OCI-LY7 (cell line): ENCODE measurements around the gene G6PC3. TPM values are rescaled to one million over a fixed set of nuclear protein-coding genes. Genes with fewer than 3 reads are reported as not detected.
"Not testable (repeated sequence)": the region's sequence is repeated elsewhere in the genome, so short reads cannot be mapped to it uniquely, and the experiment has no call there.

Source experiments
- BruUV-seq: library from RNA; stranded (reverse); fragments of 400-500 nt; replicated peaks from 2 replicates; lab custom pipeline; 2021; lab: Mats Ljungman, UMichigan
- CTCF ChIA-PET: fragments of 300-600 bp; sonication (Branson Sonifier 250); formaldehyde crosslinking; loops from one replicate; lab custom pipeline; 2022; ENCODE audit warnings: antibody characterized with exemption; ENCODE audit not compliant: unreplicated experiment; lab: Charles Lee
- POLR2A ChIA-PET: fragments of 300-600 bp; sonication (Branson Sonifier 250); formaldehyde crosslinking; loops from one replicate; lab custom pipeline; 2022; ENCODE audit warnings: antibody characterized with exemption; lab: Charles Lee
- DNase-seq: peaks from one replicate; pipeline ENCODE4 v3.0.0-alpha.2; 2015; ENCODE audit warnings: low spot score
- H2AFZ ChIP-seq: fragments of 200-600 bp; sonication (generic), shearing (Covaris generic); 2 replicates; pipeline ENCODE4 v1.6.1; 2014; ENCODE audit warnings: mild to moderate bottlenecking, antibody characterized with exemption, low read length, moderate library complexity
- H3K27ac ChIP-seq: fragments of 200-600 bp; sonication (generic); 2 replicates; pipeline ENCODE4 v1.5.1; 2014; ENCODE audit warnings: mixed run types, low read depth, mild to moderate bottlenecking, moderate library complexity, low read length, inconsistent platforms; ENCODE audit not compliant: poor library complexity, severe bottlenecking
- H3K36me3 ChIP-seq: fragments of 200-600 bp; sonication (generic); 2 replicates; pipeline ENCODE4 v1.6.1; 2014; ENCODE audit warnings: mild to moderate bottlenecking, antibody characterized with exemption, low read length, moderate library complexity, mixed read lengths; ENCODE audit not compliant: insufficient read depth
- H3K4me1 ChIP-seq: fragments of 200-600 bp; sonication (generic); 2 replicates; pipeline ENCODE4 v1.5.1; 2014; ENCODE audit warnings: mild to moderate bottlenecking, low read length; ENCODE audit not compliant: insufficient read depth, poor library complexity, severe bottlenecking
- H3K4me2 ChIP-seq: fragments of 200-600 bp; sonication (generic); 2 replicates; pipeline ENCODE4 v1.6.1; 2014; ENCODE audit warnings: mild to moderate bottlenecking, low read length
- H3K4me3 ChIP-seq: fragments of 200-600 bp; sonication (generic); 2 replicates; pipeline ENCODE4 v1.5.1; 2014; ENCODE audit warnings: mild to moderate bottlenecking, low read depth, low read length; ENCODE audit not compliant: poor library complexity, severe bottlenecking
- H3K79me2 ChIP-seq: fragments of 200-600 bp; sonication (generic); 2 replicates; pipeline ENCODE4 v1.6.1; 2016; ENCODE audit warnings: low read depth, mild to moderate bottlenecking, low read length, moderate library complexity, mixed read lengths; ENCODE audit not compliant: insufficient read depth
- H3K9me2 ChIP-seq: fragments of 200-600 bp; sonication (generic); 2 replicates; pipeline ENCODE4 v1.6.1; 2016; ENCODE audit warnings: mild to moderate bottlenecking, low read length, mixed read lengths; ENCODE audit not compliant: insufficient read depth
- H3K9me3 ChIP-seq: fragments of 200-600 bp; sonication (generic); 2 replicates; pipeline ENCODE4 v1.6.1; 2014; ENCODE audit warnings: mild to moderate bottlenecking, mixed run types, low read length, mixed read lengths
- H4K20me1 ChIP-seq: fragments of 200-600 bp; sonication (generic); 2 replicates; pipeline ENCODE4 v1.6.1; 2014; ENCODE audit warnings: mild to moderate bottlenecking, antibody characterized with exemption, low read length, moderate library complexity, mixed read lengths; ENCODE audit not compliant: insufficient read depth
- CTCF ChIP-seq: fragments of 200-600 bp; sonication (generic); conservative IDR thresholded peaks from 2 replicates; pipeline ENCODE4 v1.5.1; 2014; ENCODE audit warnings: mild to moderate bottlenecking, antibody characterized with exemption, low read length, moderate library complexity, mixed read lengths
- EZH2phosphoT487 ChIP-seq: fragments of 200-600 bp; sonication (generic); IDR thresholded peaks from 2 replicates; pipeline ENCODE4 v1.6.1; 2018; ENCODE audit warnings: low read depth, borderline replicate concordance, mild to moderate bottlenecking, mixed run types, antibody characterized with exemption, low read length, moderate library complexity, mixed read lengths
- intact Hi-C: fragments of 100-400 bp; cut with micrococcal nuclease; formaldehyde crosslinking; loops from one replicate; pipeline ENCODE4 v1.10.0; 2022; ENCODE audit not compliant: unreplicated experiment
- total RNA-seq, 2 experiments: library from RNA; depleted of rRNA in 1 of 2; stranded (reverse); fragments of >200 nt in 1 of 2; shearing (Covaris generic) in 1 of 2; gene quantifications; 2 replicates each; pipeline ENCODE4 v1.2.3, GENCODE V29; 2014 to 2022

G6PC3 gene
- total RNA-seq, 2 experiments from 2014 or later: 20.6 to 46.1 TPM

GRCh38 chr17:44043272-44043696, 27.3 kb upstream of the G6PC3 start:
- Histone ChIP-seq H4K20me1 (0 out of 2 replicates have a peak, but pooled peaks cover 11% of the 10 kb centered on the region), H3K4me1 (no peaks in the 10 kb centered on the region), H2AFZ (no peak overlapping the region), H3K36me3 (peaks cover 79% of the 10 kb centered on the region), H3K27ac (no peak overlapping the region), H3K79me2 (peaks cover 44% of the 10 kb centered on the region), H3K4me2 (no peak overlapping the region), H3K9me3 (no peaks in the 10 kb centered on the region), H3K4me3 (no peak overlapping the region), H3K9me2 (no peaks in the 10 kb centered on the region)
- POLR2A ChIA-PET: interaction anchor here (0.7 kb wide), 1 partner anchor 1146 kb away, joined by 4 read pairs; no protein-coding TSS in a partner anchor
- intact Hi-C loops: no loop called here
- BruUV-seq: no TSS peak
- no peak for DNase-seq
- TF ChIP-seq EZH2phosphoT487 (no peak), CTCF (no peak)
- CTCF ChIA-PET: interaction anchor here (0.5 kb wide), 1 partner anchor 577 kb away, joined by 4 read pairs; no protein-coding TSS in a partner anchor

GRCh38 chr17:44044071-44044470, 26.5 kb upstream of the G6PC3 start:
- Histone ChIP-seq H3K4me1 (no peaks in the 10 kb centered on the region), H3K4me3 (no peak overlapping the region), H3K9me2 (no peaks in the 10 kb centered on the region), H3K36me3 (peaks cover 79% of the 10 kb centered on the region), H3K4me2 (no peak overlapping the region), H3K27ac (no peak overlapping the region), H2AFZ (no peak overlapping the region), H4K20me1 (0 out of 2 replicates have a peak, but pooled peaks cover 11% of the 10 kb centered on the region), H3K79me2 (peaks cover 52% of the 10 kb centered on the region), H3K9me3 (no peaks in the 10 kb centered on the region)
- POLR2A ChIA-PET: interaction anchor here (0.7 kb wide), 1 partner anchor 1147 kb away, joined by 4 read pairs; no protein-coding TSS in a partner anchor
- intact Hi-C loops: no loop called here
- BruUV-seq: TSS peak; percentile 48
- TF ChIP-seq EZH2phosphoT487 (no peak), CTCF (no peak)
- no peak for DNase-seq
- CTCF ChIA-PET: no interaction called here

GRCh38 chr17:44045486-44045885, 25.0 kb upstream of the G6PC3 start:
- BruUV-seq: no TSS peak
- intact Hi-C loops: no loop called here
- Histone ChIP-seq H3K27ac (no peak overlapping the region), H3K36me3 (peaks cover 82% of the 10 kb centered on the region), H2AFZ (no peak overlapping the region), H3K79me2 (peaks cover 55% of the 10 kb centered on the region), H4K20me1 (0 out of 2 replicates have a peak, but pooled peaks cover 11% of the 10 kb centered on the region), H3K9me3 (no peaks in the 10 kb centered on the region), H3K4me1 (no peaks in the 10 kb centered on the region), H3K9me2 (no peaks in the 10 kb centered on the region), H3K4me2 (no peak overlapping the region), H3K4me3 (no peak overlapping the region)
- TF ChIP-seq CTCF: no peak
- TF ChIP-seq EZH2phosphoT487: no peak
- no peak for DNase-seq
- CTCF ChIA-PET: no interaction called here
- POLR2A ChIA-PET: no interaction called here

- Histone ChIP-seq H3K36me3 (peaks cover 85% of the 10 kb centered on the region), H3K79me2 (peaks cover 42% of the 10 kb centered on the region)
- CTCF ChIA-PET, DNase-seq, H4K20me1 ChIP-seq, H3K4me3 ChIP-seq, POLR2A ChIA-PET, H2AFZ ChIP-seq, H3K4me1 ChIP-seq, H3K9me2 ChIP-seq, H3K27ac ChIP-seq, intact Hi-C loops, H3K9me3 ChIP-seq, H3K4me2 ChIP-seq, BruUV-seq: not testable (repeated sequence)
These were observed 23.6 kb upstream of the G6PC3 start for GRCh38 chr17:44046893-44047292.
